Keratinocyte (primary cell): ENCODE measurements around the gene CNKSR3.

Experiments
- EZH2 ChIP-seq: IDR thresholded peaks from one replicate; pipeline ENCODE4 v1.6.1; 2012; ENCODE audit warnings: inconsistent platforms, mild to moderate bottlenecking, low read length, moderate library complexity
- TF ChIP-seq, protein P1 (sequence below), 3 experiments: IDR thresholded peaks in 1 of 3; conservative IDR thresholded peaks in 1 of 3; optimal IDR thresholded peaks in 1 of 3; 2 replicates in 2 of 3; 3 replicates in 1 of 3; pipeline versions ENCODE3 to v1.5.1; 2011; ENCODE audit warnings: low read length in 3 of 3, mild to moderate bottlenecking in 3 of 3, moderate library complexity in 2 of 3, control low read depth in 1 of 3, inconsistent platforms in 1 of 3; ENCODE audit not compliant: insufficient read depth in 2 of 3; ENCODE audit errors: extremely low read depth in 1 of 3

GRCh38 chr6:154406869-154407268 is 103.6 kb downstream of the CNKSR3 start:
- TF ChIP-seq, protein P1, sequence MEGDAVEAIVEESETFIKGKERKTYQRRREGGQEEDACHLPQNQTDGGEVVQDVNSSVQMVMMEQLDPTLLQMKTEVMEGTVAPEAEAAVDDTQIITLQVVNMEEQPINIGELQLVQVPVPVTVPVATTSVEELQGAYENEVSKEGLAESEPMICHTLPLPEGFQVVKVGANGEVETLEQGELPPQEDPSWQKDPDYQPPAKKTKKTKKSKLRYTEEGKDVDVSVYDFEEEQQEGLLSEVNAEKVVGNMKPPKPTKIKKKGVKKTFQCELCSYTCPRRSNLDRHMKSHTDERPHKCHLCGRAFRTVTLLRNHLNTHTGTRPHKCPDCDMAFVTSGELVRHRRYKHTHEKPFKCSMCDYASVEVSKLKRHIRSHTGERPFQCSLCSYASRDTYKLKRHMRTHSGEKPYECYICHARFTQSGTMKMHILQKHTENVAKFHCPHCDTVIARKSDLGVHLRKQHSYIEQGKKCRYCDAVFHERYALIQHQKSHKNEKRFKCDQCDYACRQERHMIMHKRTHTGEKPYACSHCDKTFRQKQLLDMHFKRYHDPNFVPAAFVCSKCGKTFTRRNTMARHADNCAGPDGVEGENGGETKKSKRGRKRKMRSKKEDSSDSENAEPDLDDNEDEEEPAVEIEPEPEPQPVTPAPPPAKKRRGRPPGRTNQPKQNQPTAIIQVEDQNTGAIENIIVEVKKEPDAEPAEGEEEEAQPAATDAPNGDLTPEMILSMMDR (optimal IDR thresholded peaks at IDR 0.05 in 1 of 3, IDR thresholded peaks at IDR 0.05 in 1 of 3, conservative IDR thresholded peaks at IDR 0.05 in 1 of 3; ENCODE audit: extremely low read depth in 1 of 3, insufficient read depth in 2 of 3, low read length in 3 of 3): no peak
- TF ChIP-seq EZH2: no peak
